Loucy (cell line): ENCODE data around the gene LCT.

Experiments used
- H2AFZ ChIP-seq: fragments of 200-600 bp; sonication (generic); 2 replicates; pipeline ENCODE4 v1.6.0; 2016; ENCODE audit warnings: antibody characterized with exemption, mild to moderate bottlenecking, low read length, moderate library complexity
- H3F3A ChIP-seq: fragments of 200-600 bp; 2 replicates; pipeline ENCODE4 v1.6.0; 2016; ENCODE audit warnings: antibody characterized with exemption, low read depth, mild to moderate bottlenecking
- H3K27me3 ChIP-seq: fragments of 200-600 bp; sonication (generic); 2 replicates; pipeline ENCODE4 v1.6.1; 2014; ENCODE audit warnings: low read length, mild to moderate bottlenecking; ENCODE audit not compliant: insufficient read depth, poor library complexity, severe bottlenecking
- H3K36me3 ChIP-seq: fragments of 200-600 bp; sonication (generic); 2 replicates; pipeline ENCODE4 v1.6.1; 2016; ENCODE audit warnings: low read length; ENCODE audit not compliant: insufficient read depth
- H3K4me1 ChIP-seq: fragments of 200-600 bp; sonication (generic); 2 replicates; pipeline ENCODE4 v1.5.1; 2014; ENCODE audit warnings: low read length, mild to moderate bottlenecking; ENCODE audit not compliant: insufficient read depth, poor library complexity, severe bottlenecking
- H3K4me2 ChIP-seq: fragments of 200-600 bp; sonication (generic); 2 replicates; pipeline ENCODE4 v1.6.0; 2014; ENCODE audit warnings: antibody characterized with exemption, low read length, low read depth, mild to moderate bottlenecking; ENCODE audit not compliant: poor library complexity, severe bottlenecking
- H3K4me3 ChIP-seq: fragments of 200-600 bp; sonication (generic); 2 replicates; pipeline ENCODE4 v1.5.1; 2014; ENCODE audit warnings: low read length, mild to moderate bottlenecking, mixed read lengths; ENCODE audit not compliant: poor library complexity, severe bottlenecking
- H3K79me2 ChIP-seq: fragments of 200-600 bp; sonication (generic); 2 replicates; pipeline ENCODE4 v1.6.1; 2014; ENCODE audit warnings: low read length; ENCODE audit not compliant: insufficient read depth
- H3K9ac ChIP-seq: fragments of 200-600 bp; sonication (generic); 2 replicates; pipeline ENCODE4 v1.6.0; 2014; ENCODE audit warnings: mild to moderate bottlenecking, low read depth, low read length, moderate library complexity; ENCODE audit not compliant: poor library complexity, severe bottlenecking
- H3K9me2 ChIP-seq: fragments of 200-600 bp; sonication (generic); replicated peaks from 2 replicates; pipeline ENCODE4 v1.6.1; 2016; ENCODE audit warnings: low read depth, low read length, mixed read lengths
- H3K9me3 ChIP-seq: fragments of 200-600 bp; sonication (generic); 2 replicates; pipeline ENCODE4 v1.6.1; 2014; ENCODE audit warnings: mild to moderate bottlenecking, antibody characterized with exemption, low read length, low read depth; ENCODE audit not compliant: insufficient read depth
- H4K20me1 ChIP-seq: fragments of 200-600 bp; sonication (generic); 2 replicates; pipeline ENCODE4 v1.6.0; 2014; ENCODE audit warnings: antibody characterized with exemption, low read length, mild to moderate bottlenecking; ENCODE audit not compliant: insufficient read depth, poor library complexity, severe bottlenecking
- CTCF ChIP-seq: fragments of 200-600 bp; sonication (generic); conservative IDR thresholded peaks from 2 replicates; pipeline ENCODE4 v1.5.1; 2014; ENCODE audit warnings: mild to moderate bottlenecking, antibody characterized with exemption, low read length
- EZH2phosphoT487 ChIP-seq: fragments of 200-600 bp; IDR thresholded peaks from 2 replicates; pipeline ENCODE4 v1.6.1; 2018; ENCODE audit warnings: antibody characterized with exemption, mild to moderate bottlenecking, moderate library complexity, borderline replicate concordance

The LCT gene

DNA sequence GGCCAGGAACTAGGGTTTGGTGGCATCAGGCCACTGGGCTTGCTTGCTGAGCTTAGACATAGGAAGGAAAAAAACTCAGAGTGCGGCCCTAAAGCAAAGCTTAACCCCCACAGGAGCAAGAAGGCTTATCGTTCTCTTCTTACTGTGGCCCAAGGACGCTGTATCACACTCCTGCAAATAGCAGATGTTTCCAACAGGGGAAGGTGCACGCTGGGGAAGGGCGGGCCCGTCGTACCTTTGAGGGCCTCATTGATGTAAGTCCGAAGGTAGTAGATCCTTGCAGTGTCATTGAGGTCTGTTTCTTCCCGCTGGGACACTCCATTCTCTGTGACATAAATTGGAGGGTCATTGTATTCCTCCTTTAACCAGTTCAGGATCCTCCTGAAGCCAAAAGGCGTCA, 46.6 kb downstream of the LCT start:
- H3K79me2 ChIP-seq: no peaks in the 10 kb centered on the region
- H3K4me2 ChIP-seq: no peak overlapping the region
- no peak overlapping the region for H3K4me3 ChIP-seq
- H3K27me3 ChIP-seq: no peaks in the 10 kb centered on the region
- no peaks in the 10 kb centered on the region for H3F3A ChIP-seq
- no peak overlapping the region for H2AFZ ChIP-seq
- H3K9me2 ChIP-seq: no peaks in the 10 kb centered on the region
- H4K20me1 ChIP-seq: no peaks in the 10 kb centered on the region
- H3K9ac ChIP-seq: no peak overlapping the region
- no peak for TF ChIP-seq EZH2phosphoT487
- no peak for TF ChIP-seq CTCF
- peaks cover 12% of the 10 kb centered on the region for H3K4me1 ChIP-seq
- no peaks in the 10 kb centered on the region for H3K9me3 ChIP-seq
- peaks cover 5% of the 10 kb centered on the region; the same call in 1 of the 2 replicates for H3K36me3 ChIP-seq

DNA sequence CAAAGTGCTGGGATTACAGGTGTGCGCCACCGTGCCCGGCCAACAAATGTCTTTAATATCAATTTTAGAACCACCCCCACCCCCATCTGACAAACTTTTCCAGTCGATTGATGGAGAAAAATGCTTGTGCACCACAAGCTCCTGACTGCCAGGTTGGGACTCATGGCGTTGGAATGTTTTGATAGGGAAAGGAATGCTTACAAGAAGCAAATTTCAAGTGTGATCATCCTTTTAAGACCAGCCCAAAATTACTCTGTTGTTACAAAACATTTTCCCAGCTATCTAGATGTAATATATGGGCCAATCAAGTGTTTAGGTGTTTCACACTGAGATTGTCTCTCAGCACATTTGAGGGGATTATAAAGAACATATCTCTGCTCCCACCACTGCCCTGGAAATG, 50.2 kb downstream of the LCT start:
- Histone ChIP-seq H4K20me1 (no peaks in the 10 kb centered on the region), H3K4me2 (no peak overlapping the region), H3K9me3 (no peaks in the 10 kb centered on the region), H2AFZ (no peak overlapping the region), H3K36me3 (peaks cover 41% of the 10 kb centered on the region; the same call in 1 of the 2 replicates), H3K79me2 (no peaks in the 10 kb centered on the region), H3K9ac (no peak overlapping the region), H3K27me3 (no peaks in the 10 kb centered on the region), H3K4me1 (peaks cover under 1% of the 10 kb centered on the region), H3K4me3 (no peak overlapping the region), H3K9me2 (no peaks in the 10 kb centered on the region), H3F3A (0 out of 2 replicates have a peak, but pooled peaks cover 4% of the 10 kb centered on the region)
- TF ChIP-seq EZH2phosphoT487 (no peak), CTCF (no peak)

- no peak overlapping the region for H2AFZ ChIP-seq
- H3K9me2 ChIP-seq: no peaks in the 10 kb centered on the region
- H3K9ac ChIP-seq: no peak overlapping the region
- TF ChIP-seq EZH2phosphoT487 (no peak), CTCF (peak; percentile 51)
- no peaks in the 10 kb centered on the region for H4K20me1 ChIP-seq
- H3F3A ChIP-seq: 0 out of 2 replicates have a peak, but pooled peaks cover 4% of the 10 kb centered on the region
- no peak overlapping the region for H3K4me2 ChIP-seq
- H3K4me1 ChIP-seq: no peaks in the 10 kb centered on the region
- H3K9me3 ChIP-seq: no peaks in the 10 kb centered on the region
- H3K4me3 ChIP-seq: no peak overlapping the region
- H3K36me3 ChIP-seq: peaks cover 59% of the 10 kb centered on the region
- H3K79me2 ChIP-seq: no peaks in the 10 kb centered on the region
- H3K27me3 ChIP-seq: no peaks in the 10 kb centered on the region
Measured at GRCh38 chr2:135785032-135785431, 52.0 kb downstream of the LCT start.
